Gastroesophageal sphincter (tissue), 3 donors: ENCODE data around the gene GPR17.

ENCODE experiments used
- CTCF ChIP-seq, 4 experiments: fragments of 200-600 bp in 2 of 4; fragments of 450-650 bp in 2 of 4; sonication (generic) in 1 of 4; IDR thresholded peaks; one replicate each; pipeline ENCODE4 v1.5.1; 2017 to 2019; ENCODE audit warnings: antibody characterized with exemption in 4 of 4, mild to moderate bottlenecking in 2 of 4, moderate library complexity in 2 of 4
- EP300 ChIP-seq: sonication (generic); formaldehyde crosslinking; IDR thresholded peaks from one replicate; pipeline ENCODE4 v1.6.1; 2017; ENCODE audit warnings: antibody characterized with exemption, mild to moderate bottlenecking
- POLR2A ChIP-seq, 2 donors: fragments of 450-650 bp; IDR thresholded peaks; one replicate each; pipeline ENCODE4 v1.6.1; 2017; ENCODE audit warnings: antibody characterized with exemption in 2 of 2, mild to moderate bottlenecking in 2 of 2, moderate library complexity in 1 of 2
- POLR2AphosphoS5 ChIP-seq: sonication (generic); formaldehyde crosslinking; IDR thresholded peaks from one replicate; pipeline ENCODE4 v1.6.1; 2017; ENCODE audit warnings: antibody characterized with exemption

- peak in 1 of 4 experiments; percentile 30 for TF ChIP-seq CTCF (IDR thresholded peaks at IDR 0.05)
- no peak for TF ChIP-seq POLR2AphosphoS5
- TF ChIP-seq POLR2A (IDR thresholded peaks at IDR 0.05): no peak
- TF ChIP-seq EP300: no peak
Measured at GRCh38 chr2:127640082-127641072, 5.6 kb upstream of the GPR17 start.
